AG04450 (cell line): ENCODE measurements around the gene PDE10A. TPM values are rescaled to one million over a fixed set of nuclear protein-coding genes. Genes with fewer than 3 reads are reported as not detected.

Source experiments
- CTCF ChIA-PET: fragments of 300-600, 350-600 bp; formaldehyde crosslinking; extraction: SDS; loops from one replicate; lab custom pipeline; 2022; ENCODE audit warnings: antibody characterized with exemption, inconsistent platforms; lab: Charles Lee
- POLR2A ChIA-PET: fragments of 350-600 bp; formaldehyde crosslinking; extraction: SDS; loops from one replicate; lab custom pipeline; 2021; ENCODE audit warnings: antibody characterized with exemption, inconsistent platforms; lab: Yijun Ruan, JAX
- DNase-seq: peaks from one replicate; pipeline ENCODE4 v3.0.0-alpha.2; 2011; ENCODE audit warnings: low read depth, low spot score
- H3K27ac ChIP-seq: one replicate; pipeline ENCODE4 v1.5.1; 2012; ENCODE audit warnings: low read depth, low read length, control low read depth
- H3K27me3 ChIP-seq: one replicate; pipeline ENCODE4 v1.6.0; 2012; ENCODE audit warnings: low read length; ENCODE audit not compliant: control insufficient read depth, insufficient read depth
- H3K4me3 ChIP-seq: 2 replicates; pipeline ENCODE4 v1.5.1; 2011; ENCODE audit warnings: mild to moderate bottlenecking, low read depth, low read length, control low read depth
- H3K9me3 ChIP-seq: 2 replicates; pipeline ENCODE4 v1.5.1; 2012; ENCODE audit warnings: low read length; ENCODE audit not compliant: control insufficient read depth, insufficient read depth
- CTCF ChIP-seq: IDR thresholded peaks from 2 replicates; pipeline ENCODE4 v1.5.1; 2011; ENCODE audit warnings: low read depth, low read length, control low read depth, inconsistent platforms
- polyA plus RNA-seq: library from polyadenylated mRNA; depleted of rRNA; stranded (reverse); fragments of >200 nt; gene quantifications from 2 replicates; pipeline ENCODE4 v1.2.3, GENCODE V29; 2011

Gene PDE10A
- polyA plus RNA-seq, 1 experiment: 7.8 TPM

GRCh38 chr6:165674155-165675029 is 11.4 kb upstream of the PDE10A start:
- Histone ChIP-seq H3K4me3 (no peak overlapping the region), H3K27me3 (peaks cover 2% of the 10 kb centered on the region), H3K27ac (no peak overlapping the region), H3K9me3 (peaks cover 5% of the 10 kb centered on the region)
- DNase-seq: no peak
- TF ChIP-seq CTCF: no peak
- POLR2A ChIA-PET: no interaction called here
- CTCF ChIA-PET: interaction anchor here (0.6 kb wide), 1 partner anchor 8 kb away, joined by 3 read pairs; no protein-coding TSS in a partner anchor

GRCh38 chr6:165671222-165671768 is 8.3 kb upstream of the PDE10A start:
- Histone ChIP-seq H3K4me3 (no peak overlapping the region), H3K9me3 (peaks cover under 1% of the 10 kb centered on the region), H3K27ac (no peak overlapping the region), H3K27me3 (peaks cover 5% of the 10 kb centered on the region)
- CTCF ChIA-PET: no interaction called here
- TF ChIP-seq CTCF: no peak
- POLR2A ChIA-PET: no interaction called here
- no peak for DNase-seq

- Histone ChIP-seq H3K4me3 (no peak overlapping the region), H3K27ac (no peak overlapping the region), H3K9me3 (no peaks in the 10 kb centered on the region), H3K27me3 (peaks cover 21% of the 10 kb centered on the region)
- DNase-seq: no peak
- CTCF ChIA-PET: no interaction called here
- no peak for TF ChIP-seq CTCF
- POLR2A ChIA-PET: no interaction called here
Observed at GRCh38 chr6:165668951-165669350, 5.9 kb upstream of the PDE10A start.

GRCh38 chr6:165665384-165665672 is 2.3 kb upstream of the PDE10A start:
- no peak for TF ChIP-seq CTCF
- DNase-seq: no peak
- CTCF ChIA-PET: interaction anchor here (1.5 kb wide), 1 partner anchor 61 kb away, joined by 3 read pairs; no protein-coding TSS in a partner anchor
- Histone ChIP-seq H3K27me3 (peaks cover 39% of the 10 kb centered on the region), H3K9me3 (no peaks in the 10 kb centered on the region; the same call in 1 of the 2 replicates), H3K27ac (no peak overlapping the region), H3K4me3 (no peak overlapping the region)
- POLR2A ChIA-PET: no interaction called here
